ENCODE results near the gene SCARF2. TPM values are rescaled to one million over a fixed set of nuclear protein-coding genes. Genes with fewer than 3 reads are reported as not detected.
A peak's percentile ranks its signal among the peaks of the same experiment; 100 is the strongest.
"Not testable (repeated sequence)": the region's sequence is repeated elsewhere in the genome, so short reads cannot be mapped to it uniquely, and the experiment has no call there.

Gene SCARF2
- total and polyA plus RNA-seq, 5 experiments from 2014 or later: 0.07 to 3.1 (median 0.51) TPM

DNA sequence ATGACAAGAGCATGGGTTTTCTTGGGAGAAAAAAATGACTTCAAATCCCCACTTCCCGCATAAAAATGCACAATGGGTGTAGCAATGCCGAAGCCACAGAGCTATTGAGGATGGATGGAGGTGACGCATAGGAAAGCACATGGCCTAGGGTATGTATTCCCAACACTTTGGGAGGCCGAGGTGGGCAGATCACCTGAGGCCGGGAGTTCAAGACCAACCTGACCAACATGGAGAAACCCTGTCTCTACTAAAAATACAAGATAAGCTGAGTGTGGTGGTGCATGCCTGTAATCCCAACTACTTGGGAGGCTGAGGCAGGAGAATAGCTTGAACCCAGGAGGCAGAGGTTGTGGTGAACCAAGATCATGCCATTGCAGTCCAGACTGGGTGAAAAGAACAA is 58.9 kb downstream of the SCARF2 start:
- not testable (repeated sequence) for H3K4me1 Mint-ChIP-seq, DNase-seq, H3K9me3 Mint-ChIP-seq, H3K27me3 Mint-ChIP-seq, H3K36me3 Mint-ChIP-seq, ATAC-seq, H3K4me3 Mint-ChIP-seq
- POLR2A ChIA-PET: interaction anchor here (0.6 kb wide), 1 partner anchor 51 kb away, joined by 5 read pairs; no protein-coding TSS in a partner anchor
- H3K27ac Mint-ChIP-seq: peak overlapping the region in 1 of 10 donors; percentile 15

DNA sequence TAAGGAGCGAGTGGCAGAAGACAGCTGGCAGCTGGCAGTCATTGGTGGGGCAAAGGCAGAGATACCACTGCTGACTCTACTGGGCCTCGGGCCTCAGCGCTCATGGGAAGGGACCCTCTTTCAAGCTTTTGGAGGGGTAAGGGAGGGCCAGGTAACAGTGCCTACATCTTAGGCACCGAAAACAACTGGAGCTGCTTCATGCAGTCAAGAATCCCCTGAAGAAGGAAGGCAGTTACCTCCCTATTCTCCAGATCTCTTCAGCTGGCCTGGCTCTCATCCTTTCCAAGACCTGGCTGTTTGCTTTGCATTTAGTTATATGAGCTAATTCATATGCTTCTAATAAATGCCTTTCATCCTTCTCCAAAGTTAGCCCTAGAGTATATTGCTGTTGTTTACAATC is 59.5 kb downstream of the SCARF2 start:
- ATAC-seq: no peak
- Mint-ChIP-seq H3K9me3 (peaks cover 0 to 4% (median 0%) of the 10 kb centered on the region in 9 donors), H3K4me1 (no peaks in the 10 kb centered on the region), H3K27ac (no peak overlapping the region), H3K27me3 (peaks cover 0 to 1% (median 0%) of the 10 kb centered on the region in 5 donors), H3K4me3 (no peak overlapping the region), H3K36me3 (peaks cover 0 to 4% (median 0%) of the 10 kb centered on the region in 3 donors)
- POLR2A ChIA-PET: interaction anchor here (0.6 kb wide), 2 partner anchors 40 to 50 kb away, joined by 3 to 5 read pairs; no protein-coding TSS in a partner anchor
- no peak for DNase-seq

GRCh38 chr22:20376983-20377382 is 60.6 kb downstream of the SCARF2 start:
- POLR2A ChIA-PET: not testable (repeated sequence)

GRCh38 chr22:20376281-20376680 is 61.3 kb downstream of the SCARF2 start:
- H3K36me3 Mint-ChIP-seq, H3K9me3 Mint-ChIP-seq, DNase-seq, H3K27ac Mint-ChIP-seq, H3K4me1 Mint-ChIP-seq, ATAC-seq, H3K27me3 Mint-ChIP-seq, H3K4me3 Mint-ChIP-seq: not testable (repeated sequence)
- POLR2A ChIA-PET: interaction anchor here (0.7 kb wide), 1 partner anchor 341 kb away, joined by 7 read pairs; no protein-coding TSS in a partner anchor

More at GRCh38 chr22:20376983-20377382, 60.6 kb downstream of the SCARF2 start:
- H3K27ac Mint-ChIP-seq, ATAC-seq, H3K36me3 Mint-ChIP-seq, H3K27me3 Mint-ChIP-seq, H3K4me3 Mint-ChIP-seq, H3K4me1 Mint-ChIP-seq, DNase-seq, H3K9me3 Mint-ChIP-seq: not testable (repeated sequence)

Other genes with a start within 250 kb of the SCARF2 start
- 1 to 10 TPM; 5.0 to 5.1 TPM for gene RTN4R, start 169.5 kb downstream of the SCARF2 start, total RNA-seq
- gene RTN4R, start 169.5 kb downstream of the SCARF2 start, polyA plus RNA-seq: 1 to 10 TPM; 4.3 to 5.6 (median 4.7) TPM
- gene DGCR6L, start 117.8 kb downstream of the SCARF2 start, total RNA-seq: 10 to 100 TPM; 36.1 to 38.9 TPM
- gene DGCR6L, start 117.8 kb downstream of the SCARF2 start, polyA plus RNA-seq: 100 to 1,000 TPM; 104 to 144 (median 124) TPM
- gene ZNF74, start 43.7 kb downstream of the SCARF2 start, total RNA-seq: 10 to 100 TPM; 12.9 to 14.5 TPM
- 10 to 100 TPM in 1 of 3 donors, 1 to 10 TPM in 2; 6.7 to 10.7 (median 8.2) TPM for gene ZNF74, start 43.7 kb downstream of the SCARF2 start, polyA plus RNA-seq
- gene KLHL22, start 58.0 kb upstream of the SCARF2 start, total RNA-seq: 10 to 100 TPM; 65.0 to 71.9 TPM
- gene KLHL22, start 58.0 kb upstream of the SCARF2 start, polyA plus RNA-seq: 10 to 100 TPM; 16.1 to 25.4 (median 20.0) TPM
- gene MED15, start 69.8 kb upstream of the SCARF2 start, total RNA-seq: 100 to 1,000 TPM; 308 to 327 TPM
- gene MED15, start 69.8 kb upstream of the SCARF2 start, polyA plus RNA-seq: 10 to 100 TPM; 25.4 to 85.2 (median 38.2) TPM